HepG2 (cell line): ENCODE measurements around the gene TBC1D10A. TPM values are rescaled to one million over a fixed set of nuclear protein-coding genes. Genes with fewer than 3 reads are reported as not detected.

Source experiments
- ATAC-seq: fragments of 200-7000 bp; cut with Tn5 transposase; 3 replicates; pipeline ENCODE4 v1.9.1; 2020; ENCODE audit warnings: mild to moderate bottlenecking, moderate library complexity
- BruUV-seq: library from RNA; stranded (reverse); fragments of 400-500 nt; replicated peaks from 2 replicates; lab custom pipeline; 2021; lab: Mats Ljungman, UMichigan
- CTCF ChIA-PET: fragments of 300-600 bp; formaldehyde crosslinking; extraction: SDS; loops from one replicate; lab custom pipeline; 2021; ENCODE audit warnings: low total read pairs, inconsistent platforms, low intra/inter-chr PET ratio; lab: Yijun Ruan, JAX
- POLR2A ChIA-PET: fragments of 350-600 bp; sonication (Branson Sonifier 250); formaldehyde crosslinking; loops from one replicate; lab custom pipeline; 2020; ENCODE audit warnings: antibody characterized with exemption, inconsistent platforms; lab: Yijun Ruan, JAX
- DNase-seq: peaks from one replicate; pipeline ENCODE4 v3.0.0-alpha.2; 2015; ENCODE audit warnings: low spot score
- FAIRE-seq: peaks from 3 replicates; lab custom pipeline; 2011; peaks lifted over from hg19 to GRCh38; lab: Jason Lieb, UNC
- H2AFZ ChIP-seq: one replicate; pipeline ENCODE4 v1.6.1; 2011; ENCODE audit warnings: low read length, inconsistent platforms
- H3K27ac ChIP-seq: fragments of 300-600 bp; 3 replicates; pipeline ENCODE4 v1.8.0; 2011; ENCODE audit warnings: mixed run types, mild to moderate bottlenecking, mixed read lengths, low read length, inconsistent platforms; ENCODE audit not compliant: insufficient read depth; ENCODE audit errors: extremely low read length
- H3K27me3 ChIP-seq, 2 experiments: fragments of 200-600 bp in 1 of 2; 2 replicates in 1 of 2; 3 replicates in 1 of 2; pipeline versions ENCODE4 v1.6.0 to v1.8.0; 2011; ENCODE audit warnings: low read length in 2 of 2, mild to moderate bottlenecking in 2 of 2, moderate library complexity in 2 of 2, inconsistent platforms in 1 of 2; ENCODE audit not compliant: insufficient read depth in 2 of 2, control insufficient read depth in 1 of 2
- H3K36me3 ChIP-seq, 2 experiments: fragments of 200-600 bp in 1 of 2; replicated peaks in 1 of 2; 2 replicates in 1 of 2; 3 replicates in 1 of 2; pipeline versions ENCODE4 v1.5.1 to v1.8.0; 2011; ENCODE audit warnings: low read length in 2 of 2, inconsistent platforms in 1 of 2; ENCODE audit not compliant: insufficient read depth in 2 of 2, control insufficient read depth in 1 of 2
- H3K4me1 ChIP-seq: 2 replicates; pipeline ENCODE4 v1.5.1; 2012; ENCODE audit warnings: low read length, inconsistent platforms; ENCODE audit not compliant: insufficient read depth
- H3K4me2 ChIP-seq: 2 replicates; pipeline ENCODE4 v1.6.0; 2011; ENCODE audit warnings: low read depth, low read length, inconsistent platforms
- H3K4me3 ChIP-seq, 3 experiments: fragments of 200-600 bp in 1 of 3; sonication (generic), shearing (Covaris generic) in 1 of 3; replicated peaks in 1 of 3; 2 replicates each; pipeline ENCODE4 v1.5.1; 2011 to 2016; ENCODE audit warnings: low read length in 3 of 3, inconsistent platforms in 2 of 3, low read depth in 2 of 3, mild to moderate bottlenecking in 2 of 3, control low read depth in 1 of 3, mixed read lengths in 1 of 3; ENCODE audit not compliant: insufficient read depth in 1 of 3
- H3K79me2 ChIP-seq: one replicate; pipeline ENCODE4 v1.6.1; 2011; ENCODE audit warnings: low read length, inconsistent platforms; ENCODE audit not compliant: insufficient read depth
- H3K9ac ChIP-seq: 2 replicates; pipeline ENCODE4 v1.6.0; 2011; ENCODE audit warnings: mild to moderate bottlenecking, low read depth, low read length, inconsistent platforms; ENCODE audit not compliant: insufficient read depth
- H3K9me3 ChIP-seq: 2 replicates; pipeline ENCODE4 v1.5.1; 2012; ENCODE audit warnings: mild to moderate bottlenecking, low read length
- H4K20me1 ChIP-seq: 2 replicates; pipeline ENCODE4 v1.6.0; 2011; ENCODE audit warnings: inconsistent platforms, mild to moderate bottlenecking, low read length, moderate library complexity; ENCODE audit not compliant: insufficient read depth
- ADNP ChIP-seq: sonication (generic); formaldehyde crosslinking; IDR thresholded peaks from 2 replicates; pipeline ENCODE4 v1.4.0; 2020; ENCODE audit warnings: missing genetic modification reagents
- HDAC2 ChIP-seq: sonication (generic); formaldehyde crosslinking; IDR thresholded peaks from 2 replicates; pipeline ENCODE4 v1.4.0; 2020; ENCODE audit warnings: missing genetic modification reagents
- SIN3A ChIP-seq: IDR thresholded peaks from 2 replicates; pipeline ENCODE4 v1.6.1; 2011; ENCODE audit warnings: low read depth, mild to moderate bottlenecking, control low read depth, low read length, borderline replicate concordance
- TIGD3 ChIP-seq: sonication (generic); formaldehyde crosslinking; IDR thresholded peaks from 2 replicates; pipeline ENCODE4 v1.5.1; 2020; ENCODE audit warnings: mild to moderate bottlenecking, missing genetic modification reagents, borderline replicate concordance
- TOE1 ChIP-seq: sonication (generic); formaldehyde crosslinking; IDR thresholded peaks from 2 replicates; pipeline ENCODE4 v1.4.0; 2020; ENCODE audit warnings: mild to moderate bottlenecking, missing genetic modification reagents
- ZNF225 ChIP-seq: sonication (generic); formaldehyde crosslinking; IDR thresholded peaks from 2 replicates; pipeline ENCODE4 v1.4.0; 2020; ENCODE audit warnings: mild to moderate bottlenecking, missing genetic modification reagents
- WGBS: methylation state at CpG from one replicate; pipeline ENCODE4 v1.1.6; 2017; ENCODE audit warnings: low lambda C conversion rate; 5-methylcytosine and 5-hydroxymethylcytosine counted together
- in situ Hi-C: cut with HindIII; loops from 2 replicates; pipeline ENCODE4 v1.10.0; 2017; ENCODE audit warnings: low pct_unique_long_range_greater_than_20kb; ENCODE audit not compliant: extremely low pct_ligation_motif_present
- intact Hi-C: fragments of 100-400 bp; cut with micrococcal nuclease; formaldehyde crosslinking; loops from one replicate; pipeline ENCODE4 v1.10.0; 2022; ENCODE audit not compliant: unreplicated experiment
- polyA plus RNA-seq, 8 experiments: library from polyadenylated mRNA; depleted of rRNA in 3 of 8; stranded (reverse) in 7 of 8; unstranded in 1 of 8; fragments of >200 nt; fragmentation: Illumina TruSeq in 4 of 8; extraction: Trizol in 4 of 8; gene quantifications; 2 replicates each; pipeline versions ENCODE4 v1.2.1 to v1.2.3, GENCODE V29; 2011 to 2016; ENCODE audit warnings: low read depth in 4 of 8, missing spikeins in 1 of 8, mixed read lengths in 1 of 8; ENCODE audit not compliant: insufficient read depth in 1 of 8
- total RNA-seq, 5 experiments: library from RNA; depleted of rRNA; stranded (reverse); fragments of >200 nt; fragmentation: Illumina TruSeq; extraction: Trizol; gene quantifications; 2 replicates each; pipeline ENCODE4 v1.2.3, GENCODE V29; 2016; ENCODE audit warnings: low read depth in 1 of 5
- TF ChIP-seq, protein P1 (sequence below): sonication (generic); formaldehyde crosslinking; IDR thresholded peaks from 2 replicates; pipeline ENCODE4 v1.4.0; 2020; ENCODE audit warnings: missing genetic modification reagents

TBC1D10A gene
- total and polyA plus RNA-seq, 2 of the 13 experiments (the other 11 are each of a cell fraction or from before 2014, with no cell fraction given), result 4.2 to 4.9 TPM

DNA sequence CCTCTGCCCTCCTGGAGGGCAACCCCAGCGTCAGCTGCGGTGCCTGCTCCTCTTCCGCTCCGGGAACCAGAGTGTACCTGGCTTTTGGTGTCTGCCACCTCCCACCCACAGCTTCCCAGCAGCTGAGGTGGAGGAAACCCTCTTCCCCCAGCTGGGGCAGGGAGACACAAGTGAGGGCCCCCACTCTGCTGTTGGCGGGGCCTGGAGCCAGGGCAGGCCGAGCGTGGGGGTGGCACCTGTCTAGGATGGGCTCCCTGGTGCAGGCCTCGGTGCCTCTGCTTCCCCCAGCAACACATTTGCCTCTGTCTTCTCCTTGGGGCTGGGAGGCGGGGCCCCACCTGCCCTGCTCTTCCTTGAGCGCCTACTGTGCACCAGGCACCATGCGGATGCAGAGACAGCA, 66.5 kb downstream of the TBC1D10A start:
- POLR2A ChIA-PET, result no interaction called here
- no peak overlapping the region for H3K4me3 ChIP-seq
- H3K36me3 ChIP-seq, result no peaks in the 10 kb centered on the region
- intact Hi-C loops, result no loop called here
- no peak overlapping the region for H3K9ac ChIP-seq
- no peak overlapping the region for H3K27ac ChIP-seq
- ATAC-seq (no peak), FAIRE-seq (no peak), DNase-seq (no peak)
- H3K4me1 ChIP-seq, result peaks cover 58% of the 10 kb centered on the region
- H4K20me1 ChIP-seq, result no peaks in the 10 kb centered on the region
- H3K27me3 ChIP-seq, result peaks cover 12 to 47% of the 10 kb centered on the region in 2 experiments
- H2AFZ ChIP-seq, result no peak overlapping the region
- in situ Hi-C loops, result loop anchor here (5.0 to 10.0 kb wide), 2 partner anchors 127 to 225 kb away; partner anchors contain the start of gene RNF215
- no peaks in the 10 kb centered on the region for H3K79me2 ChIP-seq
- no peak for TF ChIP-seq SIN3A
- no peak for TF ChIP-seq ZNF225 (CRISPR knock-in tag)
- no peak for TF ChIP-seq HDAC2 (CRISPR knock-in tag)
- TF ChIP-seq ADNP, result no peak
- TF ChIP-seq, protein P1, sequence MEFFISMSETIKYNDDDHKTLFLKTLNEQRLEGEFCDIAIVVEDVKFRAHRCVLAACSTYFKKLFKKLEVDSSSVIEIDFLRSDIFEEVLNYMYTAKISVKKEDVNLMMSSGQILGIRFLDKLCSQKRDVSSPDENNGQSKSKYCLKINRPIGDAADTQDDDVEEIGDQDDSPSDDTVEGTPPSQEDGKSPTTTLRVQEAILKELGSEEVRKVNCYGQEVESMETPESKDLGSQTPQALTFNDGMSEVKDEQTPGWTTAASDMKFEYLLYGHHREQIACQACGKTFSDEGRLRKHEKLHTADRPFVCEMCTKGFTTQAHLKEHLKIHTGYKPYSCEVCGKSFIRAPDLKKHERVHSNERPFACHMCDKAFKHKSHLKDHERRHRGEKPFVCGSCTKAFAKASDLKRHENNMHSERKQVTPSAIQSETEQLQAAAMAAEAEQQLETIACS (CRISPR knock-in tag), result no peak
- TF ChIP-seq TIGD3, result no peak
- TF ChIP-seq TOE1 (CRISPR knock-in tag), result no peak
- WGBS, result 60% methylated on average over 4 of the region's 11 CpGs
- H3K4me2 ChIP-seq, result no peak overlapping the region
- CTCF ChIA-PET, result interaction anchor here (1.3 kb wide), 1 partner anchor 27 kb away, joined by 3 read pairs; no protein-coding TSS in a partner anchor
- BruUV-seq, result no TSS peak
- H3K9me3 ChIP-seq, result no peaks in the 10 kb centered on the region
